ENCODE data around the gene DNAJC21.

DNAJC21 gene

DNA sequence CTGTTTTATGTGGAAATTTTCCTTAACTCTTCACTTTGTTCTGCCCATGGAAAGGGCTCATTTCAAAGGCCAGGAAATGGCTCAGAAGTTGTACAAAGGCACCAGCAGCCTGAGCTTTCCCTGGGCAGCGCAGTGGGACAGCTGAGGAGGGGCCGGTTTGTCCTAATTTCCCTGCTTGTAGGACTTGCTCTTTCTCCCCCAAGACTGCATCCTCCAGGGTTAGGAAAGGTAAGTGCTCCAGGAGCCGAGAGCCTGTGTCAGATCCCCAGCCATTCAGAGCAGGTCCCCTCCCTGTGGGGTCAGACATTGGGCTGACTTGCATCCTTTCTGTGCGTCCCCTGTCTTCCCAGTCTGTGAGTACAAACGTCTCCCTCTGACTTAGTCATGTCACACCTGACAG lies 74.8 kb downstream of the DNAJC21 start:
- no peaks in the 10 kb centered on the region for H3K9me3 ChIP-seq
- TF ChIP-seq, protein P1, sequence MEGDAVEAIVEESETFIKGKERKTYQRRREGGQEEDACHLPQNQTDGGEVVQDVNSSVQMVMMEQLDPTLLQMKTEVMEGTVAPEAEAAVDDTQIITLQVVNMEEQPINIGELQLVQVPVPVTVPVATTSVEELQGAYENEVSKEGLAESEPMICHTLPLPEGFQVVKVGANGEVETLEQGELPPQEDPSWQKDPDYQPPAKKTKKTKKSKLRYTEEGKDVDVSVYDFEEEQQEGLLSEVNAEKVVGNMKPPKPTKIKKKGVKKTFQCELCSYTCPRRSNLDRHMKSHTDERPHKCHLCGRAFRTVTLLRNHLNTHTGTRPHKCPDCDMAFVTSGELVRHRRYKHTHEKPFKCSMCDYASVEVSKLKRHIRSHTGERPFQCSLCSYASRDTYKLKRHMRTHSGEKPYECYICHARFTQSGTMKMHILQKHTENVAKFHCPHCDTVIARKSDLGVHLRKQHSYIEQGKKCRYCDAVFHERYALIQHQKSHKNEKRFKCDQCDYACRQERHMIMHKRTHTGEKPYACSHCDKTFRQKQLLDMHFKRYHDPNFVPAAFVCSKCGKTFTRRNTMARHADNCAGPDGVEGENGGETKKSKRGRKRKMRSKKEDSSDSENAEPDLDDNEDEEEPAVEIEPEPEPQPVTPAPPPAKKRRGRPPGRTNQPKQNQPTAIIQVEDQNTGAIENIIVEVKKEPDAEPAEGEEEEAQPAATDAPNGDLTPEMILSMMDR (IDR thresholded peaks at IDR 0.05; ENCODE audit: low read depth, low read length) = no peak

DNA sequence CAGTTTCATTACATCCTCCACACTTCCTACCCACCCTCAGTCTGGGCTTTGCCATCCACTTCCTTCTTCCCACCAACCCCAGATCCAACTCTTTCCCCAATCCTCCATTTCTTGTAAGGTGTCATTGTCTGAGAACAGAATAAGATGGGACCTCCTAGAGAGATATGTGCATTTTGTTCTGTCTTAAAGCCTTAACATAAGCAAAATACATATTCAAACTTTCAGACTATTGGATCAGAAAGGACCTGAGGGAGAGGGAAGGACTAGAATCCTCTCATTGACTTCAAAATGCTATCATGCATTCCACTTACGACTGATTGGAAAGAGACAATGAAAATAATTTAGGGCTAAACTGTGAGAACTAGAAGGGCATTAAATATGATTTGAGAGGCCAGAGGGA lies 75.4 kb downstream of the DNAJC21 start:
- DNase-seq = no peak
- H3K4me3 ChIP-seq (ENCODE audit: low read depth, low read length) = no peak overlapping the region
- TF ChIP-seq, protein P1 (IDR thresholded peaks at IDR 0.05; ENCODE audit: low read depth, low read length) = no peak
- H3K9me3 ChIP-seq = no peaks in the 10 kb centered on the region
- no peaks in the 10 kb centered on the region for H3K4me1 ChIP-seq
- no peaks in the 10 kb centered on the region for H3K27me3 ChIP-seq
- no peaks in the 10 kb centered on the region for H3K36me3 ChIP-seq

More for the DNA sequence above, 74.8 kb downstream of the DNAJC21 start:
- H3K27me3 ChIP-seq = no peaks in the 10 kb centered on the region
- DNase-seq = no peak
- H3K4me3 ChIP-seq (ENCODE audit: low read depth, low read length) = no peak overlapping the region
- no peaks in the 10 kb centered on the region for H3K4me1 ChIP-seq
- no peaks in the 10 kb centered on the region for H3K36me3 ChIP-seq

Data from BE2C (cell line).